K562 (cell line): Measurements from ENCODE around the gene RALGPS1. TPM values are rescaled to one million over a fixed set of nuclear protein-coding genes. Genes with fewer than 3 reads are reported as not detected.

Source experiments
- ATAC-seq: fragments of 200-7000 bp; cut with Tn5 transposase; 3 replicates; pipeline ENCODE4 v1.9.1; 2020; ENCODE audit warnings: moderate library complexity
- BruUV-seq: library from RNA; stranded (reverse); fragments of 400-500 nt; replicated peaks from 2 replicates; lab custom pipeline; 2021; lab: Mats Ljungman, UMichigan
- CTCF ChIA-PET: fragments of 300-600 bp; formaldehyde crosslinking; extraction: SDS; loops from one replicate; lab custom pipeline; 2021; ENCODE audit warnings: low intra/inter-chr PET ratio; lab: Yijun Ruan, JAX
- POLR2A ChIA-PET: fragments of 300-600, 350-650 bp; sonication (Branson Sonifier 250); formaldehyde crosslinking; extraction: SDS; loops from one replicate; lab custom pipeline; 2021; ENCODE audit warnings: antibody characterized with exemption, inconsistent platforms; lab: Yijun Ruan, JAX
- DNase-seq, 4 experiments: peaks; one replicate each; pipeline versions ENCODE4 v3.0.0 to v3.0.0-alpha.2; 2011 to 2018; ENCODE audit warnings: low spot score in 3 of 4, mixed read lengths in 3 of 4; ENCODE audit errors: extremely low read depth in 1 of 4
- FAIRE-seq: peaks from 2 replicates; lab custom pipeline; 2011; peaks lifted over from hg19 to GRCh38; lab: Jason Lieb, UNC
- H2AFZ ChIP-seq: 2 replicates; pipeline ENCODE4 v1.6.0; 2011; ENCODE audit warnings: low read depth, low read length, control low read depth, inconsistent platforms
- H3K27ac ChIP-seq: fragments of 200-600 bp; 3 replicates; pipeline ENCODE4 v1.8.0; 2011; ENCODE audit warnings: low read depth, mild to moderate bottlenecking, control low read depth, inconsistent platforms, low read length, moderate library complexity, mixed read lengths; ENCODE audit errors: extremely low read depth
- H3K27me3 ChIP-seq, 2 experiments: fragments of 300-600 bp in 1 of 2; 2 replicates in 1 of 2; 3 replicates in 1 of 2; pipeline versions ENCODE4 v1.6.0 to v1.8.0; 2011; ENCODE audit warnings: inconsistent platforms in 2 of 2, low read length in 2 of 2, mild to moderate bottlenecking in 1 of 2, mixed read lengths in 1 of 2, moderate library complexity in 1 of 2; ENCODE audit not compliant: control insufficient read depth in 2 of 2, insufficient read depth in 2 of 2
- H3K36me3 ChIP-seq: fragments of 300-600 bp; 3 replicates; pipeline ENCODE4 v1.8.0; 2011; ENCODE audit warnings: mild to moderate bottlenecking, low read length, inconsistent platforms; ENCODE audit not compliant: control insufficient read depth, insufficient read depth
- H3K4me1 ChIP-seq, 2 experiments: fragments of 200-600 bp in 1 of 2; replicated peaks in 1 of 2; 2 replicates in 1 of 2; 3 replicates in 1 of 2; pipeline versions ENCODE4 v1.5.1 to v1.8.0; 2011; ENCODE audit warnings: inconsistent platforms in 2 of 2, low read length in 2 of 2, mild to moderate bottlenecking in 1 of 2, mixed read lengths in 1 of 2, moderate library complexity in 1 of 2; ENCODE audit not compliant: control insufficient read depth in 2 of 2, insufficient read depth in 2 of 2
- H3K4me2 ChIP-seq: 2 replicates; pipeline ENCODE4 v1.6.1; 2011; ENCODE audit warnings: low read length, control low read depth, inconsistent platforms, mixed read lengths; ENCODE audit not compliant: insufficient read depth
- H3K4me3 ChIP-seq: fragments of 200-600 bp; sonication (generic), shearing (Covaris generic); 2 replicates; pipeline ENCODE4 v1.5.1; 2016; ENCODE audit warnings: control low read depth, inconsistent platforms
- H3K79me2 ChIP-seq: fragments of 200-600 bp; 3 replicates; pipeline ENCODE4 v1.8.0; 2011; ENCODE audit warnings: low read length, inconsistent platforms; ENCODE audit not compliant: control insufficient read depth, insufficient read depth
- H3K9ac ChIP-seq, 2 experiments: 2 replicates each; pipeline versions ENCODE4 v1.6.0 to v1.6.1; 2011; ENCODE audit warnings: low read depth in 2 of 2, low read length in 2 of 2, control low read depth in 1 of 2, inconsistent platforms in 1 of 2, mild to moderate bottlenecking in 1 of 2, mixed read lengths in 1 of 2; ENCODE audit not compliant: insufficient read depth in 1 of 2
- H3K9me1 ChIP-seq: one replicate; pipeline ENCODE4 v1.6.0; 2011; ENCODE audit warnings: inconsistent platforms, mild to moderate bottlenecking, low read length, moderate library complexity; ENCODE audit not compliant: control insufficient read depth, insufficient read depth
- H3K9me3 ChIP-seq: replicated peaks from 2 replicates; pipeline ENCODE4 v1.5.1; 2011; ENCODE audit warnings: low read depth, low read length, inconsistent platforms; ENCODE audit not compliant: control insufficient read depth, insufficient read depth
- H4K20me1 ChIP-seq: replicated peaks from 2 replicates; pipeline ENCODE4 v1.6.1; 2011; ENCODE audit warnings: low read length, inconsistent platforms, mixed read lengths; ENCODE audit not compliant: control insufficient read depth, insufficient read depth
- ARNT ChIP-seq, 2 experiments: fragments of 450-650 bp; IDR thresholded peaks; 2 replicates each; pipeline ENCODE4 v1.6.1; 2016; ENCODE audit warnings: mild to moderate bottlenecking in 1 of 2
- BRF2 ChIP-seq: IDR thresholded peaks from 3 replicates; pipeline ENCODE4 v1.6.1; 2011; ENCODE audit warnings: borderline replicate concordance, mild to moderate bottlenecking; ENCODE audit not compliant: insufficient read length, insufficient read depth
- FUS ChIP-seq: fragments of 200-400 bp; formaldehyde crosslinking; optimal IDR thresholded peaks from 2 replicates; pipeline ENCODE3; 2017; ENCODE audit warnings: low read depth, low read length
- SIN3A ChIP-seq, 2 experiments: fragments of 150-350 bp in 1 of 2; IDR thresholded peaks; 2 replicates each; pipeline ENCODE4 v1.6.1; 2011 to 2016; ENCODE audit warnings: borderline replicate concordance in 2 of 2, low read depth in 2 of 2, low read length in 2 of 2, mild to moderate bottlenecking in 2 of 2, moderate library complexity in 2 of 2; ENCODE audit not compliant: control insufficient read depth in 1 of 2
- U2AF1 ChIP-seq: fragments of 200-400 bp; formaldehyde crosslinking; optimal IDR thresholded peaks from 2 replicates; pipeline ENCODE3; 2017; ENCODE audit warnings: mild to moderate bottlenecking, low read depth, low read length, moderate library complexity
- WHSC1 ChIP-seq: IDR thresholded peaks from one replicate; pipeline ENCODE4 v1.6.1; 2012; ENCODE audit warnings: low read length, control low read depth, inconsistent platforms
- XRCC4 ChIP-seq: IDR thresholded peaks from one replicate; pipeline ENCODE4 v1.6.1; 2011; ENCODE audit not compliant: insufficient read depth, insufficient read length; ENCODE audit errors: extremely low read depth
- ZBTB17 ChIP-seq: fragments of 450-650 bp; formaldehyde crosslinking; IDR thresholded peaks from 2 replicates; pipeline ENCODE4 v1.4.0; 2020; ENCODE audit warnings: mild to moderate bottlenecking
- ZC3H4 ChIP-seq: sonication (generic); formaldehyde crosslinking; IDR thresholded peaks from 2 replicates; pipeline ENCODE4 v1.9.0; 2021; ENCODE audit warnings: missing genetic modification reagents, borderline replicate concordance
- ZNF316 ChIP-seq: fragments of 450-650 bp; IDR thresholded peaks from 2 replicates; pipeline ENCODE4 v1.6.1; 2016
- ZSCAN29 ChIP-seq: fragments of 450-650 bp; IDR thresholded peaks from 2 replicates; pipeline ENCODE4 v1.6.1; 2017
- WGBS: fragments of 100-300 bp; shearing (Covaris generic); methylation state at CpG from one replicate; pipeline ENCODE4 v1.1.6; 2016; ENCODE audit warnings: low coverage, mixed read lengths; ENCODE audit not compliant: insufficient coverage; ENCODE audit errors: missing lambda C conversion rate; 5-methylcytosine and 5-hydroxymethylcytosine counted together
- in situ Hi-C: fragments of 300-500 bp; cut with MboI; formaldehyde crosslinking; loops from 4 replicates; pipeline ENCODE4 v1.15.0; 2018; ENCODE audit warnings: inconsistent platforms, mixed read lengths
- intact Hi-C: fragments of 100-400 bp; cut with micrococcal nuclease; formaldehyde crosslinking; loops from 2 replicates; pipeline ENCODE4 v1.14.2; 2022
- polyA plus RNA-seq, 8 experiments: library from polyadenylated mRNA; depleted of rRNA in 4 of 8; stranded (reverse) in 5 of 8; unstranded in 3 of 8; fragments of >200 nt; fragmentation: Nextera tagmentation in 2 of 8; fragmentation: Illumina TruSeq in 1 of 8; extraction: Ambion mirVana in 2 of 8; extraction: Trizol in 1 of 8; gene quantifications; 2 replicates each; pipeline versions ENCODE4 v1.2.1 to v1.2.3, GENCODE V29; 2011 to 2014; ENCODE audit warnings: inconsistent platforms in 1 of 8, missing spikeins in 1 of 8
- total RNA-seq, 7 experiments: library from RNA; depleted of rRNA in 6 of 7; stranded (reverse); fragments of >200 nt in 6 of 7; fragmentation: Illumina TruSeq in 2 of 7; extraction: Trizol in 2 of 7; gene quantifications; 2 replicates each; pipeline versions ENCODE4 v1.2.1 to v1.2.3, GENCODE V29; 2011 to 2021; ENCODE audit warnings: low replicate concordance in 1 of 7
- TF ChIP-seq, protein P1 (sequence below): fragments of 450-650 bp; IDR thresholded peaks from 2 replicates; pipeline ENCODE4 v1.6.1; 2016; ENCODE audit warnings: antibody characterized with exemption
- TF ChIP-seq, protein P2 (sequence below): fragments of 450-650 bp; formaldehyde crosslinking; IDR thresholded peaks from 2 replicates; pipeline ENCODE4 v1.4.0; 2020; ENCODE audit warnings: mild to moderate bottlenecking, moderate library complexity
- TF ChIP-seq, protein P3 (sequence below), 2 experiments: IDR thresholded peaks in 1 of 2; conservative IDR thresholded peaks in 1 of 2; 2 replicates each; pipeline ENCODE4 v1.6.1; 2016; ENCODE audit warnings: low read depth in 2 of 2, mild to moderate bottlenecking in 1 of 2, missing compliant biosample characterization in 1 of 2, missing genetic modification characterization in 1 of 2, moderate library complexity in 1 of 2

The RALGPS1 gene
- total and polyA plus RNA-seq, 9 of the 15 experiments (the other 6 are each of a cell fraction or from before 2014, with no cell fraction given), result 0.04 to 2.6 (median 1.5) TPM

GRCh38 chr9:127264462-127265219, 350.1 kb downstream of the RALGPS1 start, which contains the start of gene GARNL3:
GARNL3 (plus strand) TSS chr9:127264774; CDS start chr9:127264878, 104 bp downstream.
- ChIA-PET POLR2A (interaction anchor here (1.5 to 2.2 kb wide), 3 partner anchors 8 to 16 kb away, joined by 3 to 6 read pairs (median 4); no protein-coding TSS in a partner anchor), CTCF (no interaction called here)
- no peaks in the 10 kb centered on the region for H3K9me3 ChIP-seq
- no peak within 1 kb of the TSS for H3K27ac ChIP-seq
- no peaks in the 10 kb centered on the region for H3K36me3 ChIP-seq
- no TSS peak for BruUV-seq
- no peak within 1 kb of the TSS for H3K4me2 ChIP-seq
- H3K4me3 ChIP-seq, result no peak within 1 kb of the TSS
- intact Hi-C loops, result no loop called here
- H3K4me1 ChIP-seq, result no peaks in the 10 kb centered on the region
- H2AFZ ChIP-seq, result no peak within 1 kb of the TSS
- no peak within 1 kb of the TSS for H3K9ac ChIP-seq
- no peaks in the 10 kb centered on the region for H4K20me1 ChIP-seq
- peaks cover 3 to 20% of the 10 kb centered on the region in 2 experiments; a peak in 2 of 5 replicates for H3K27me3 ChIP-seq
- no peak for TF ChIP-seq XRCC4
- TF ChIP-seq, protein P1, sequence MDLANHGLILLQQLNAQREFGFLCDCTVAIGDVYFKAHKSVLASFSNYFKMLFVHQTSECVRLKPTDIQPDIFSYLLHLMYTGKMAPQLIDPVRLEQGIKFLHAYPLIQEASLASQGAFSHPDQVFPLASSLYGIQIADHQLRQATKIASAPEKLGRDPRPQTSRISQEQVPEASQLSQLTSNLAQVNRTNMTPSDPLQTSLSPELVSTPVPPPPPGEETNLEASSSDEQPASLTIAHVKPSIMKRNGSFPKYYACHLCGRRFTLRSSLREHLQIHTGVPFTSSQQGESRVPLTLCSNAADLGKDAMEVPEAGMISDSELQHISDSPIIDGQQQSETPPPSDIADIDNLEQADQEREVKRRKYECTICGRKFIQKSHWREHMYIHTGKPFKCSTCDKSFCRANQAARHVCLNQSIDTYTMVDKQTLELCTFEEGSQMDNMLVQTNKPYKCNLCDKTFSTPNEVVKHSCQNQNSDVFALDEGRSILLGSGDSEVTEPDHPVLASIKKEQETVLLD, result no peak
- no peak for TF ChIP-seq ZC3H4 (CRISPR knock-in tag)
- TF ChIP-seq U2AF1, result no peak
- TF ChIP-seq, protein P2, sequence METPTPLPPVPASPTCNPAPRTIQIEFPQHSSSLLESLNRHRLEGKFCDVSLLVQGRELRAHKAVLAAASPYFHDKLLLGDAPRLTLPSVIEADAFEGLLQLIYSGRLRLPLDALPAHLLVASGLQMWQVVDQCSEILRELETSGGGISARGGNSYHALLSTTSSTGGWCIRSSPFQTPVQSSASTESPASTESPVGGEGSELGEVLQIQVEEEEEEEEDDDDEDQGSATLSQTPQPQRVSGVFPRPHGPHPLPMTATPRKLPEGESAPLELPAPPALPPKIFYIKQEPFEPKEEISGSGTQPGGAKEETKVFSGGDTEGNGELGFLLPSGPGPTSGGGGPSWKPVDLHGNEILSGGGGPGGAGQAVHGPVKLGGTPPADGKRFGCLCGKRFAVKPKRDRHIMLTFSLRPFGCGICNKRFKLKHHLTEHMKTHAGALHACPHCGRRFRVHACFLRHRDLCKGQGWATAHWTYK (CRISPR knock-in tag), result no peak
- TF ChIP-seq BRF2, result no peak
- TF ChIP-seq ARNT (IDR thresholded peaks at IDR 0.05), result no peak
- no peak for TF ChIP-seq FUS
- TF ChIP-seq ZSCAN29, result no peak
- TF ChIP-seq WHSC1, result no peak
- no peak for TF ChIP-seq ZNF316
- TF ChIP-seq SIN3A (IDR thresholded peaks at IDR 0.05; ENCODE audit: borderline replicate concordance in 2 of 2, control insufficient read depth in 1 of 2, low read depth in 2 of 2, low read length in 2 of 2), result no peak
- TF ChIP-seq ZBTB17 (CRISPR knock-in tag), result no peak
- TF ChIP-seq, protein P3, sequence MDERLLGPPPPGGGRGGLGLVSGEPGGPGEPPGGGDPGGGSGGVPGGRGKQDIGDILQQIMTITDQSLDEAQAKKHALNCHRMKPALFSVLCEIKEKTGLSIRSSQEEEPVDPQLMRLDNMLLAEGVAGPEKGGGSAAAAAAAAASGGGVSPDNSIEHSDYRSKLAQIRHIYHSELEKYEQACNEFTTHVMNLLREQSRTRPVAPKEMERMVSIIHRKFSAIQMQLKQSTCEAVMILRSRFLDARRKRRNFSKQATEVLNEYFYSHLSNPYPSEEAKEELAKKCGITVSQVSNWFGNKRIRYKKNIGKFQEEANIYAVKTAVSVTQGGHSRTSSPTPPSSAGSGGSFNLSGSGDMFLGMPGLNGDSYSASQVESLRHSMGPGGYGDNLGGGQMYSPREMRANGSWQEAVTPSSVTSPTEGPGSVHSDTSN (CRISPR knock-in tag; IDR thresholded peaks at IDR 0.05; ENCODE audit: low read depth), result no peak
- TF ChIP-seq, protein P3 (tag; conservative IDR thresholded peaks at IDR 0.05; ENCODE audit: low read depth), result no peak
- TF ChIP-seq, all 486 proteins: peak for 0
- ATAC-seq (no peak), FAIRE-seq (no peak), DNase-seq (no peak)
- WGBS, result 3% methylated on average over 8 of the region's 8 CpGs
- in situ Hi-C loops, result no loop called here
- no peaks in the 10 kb centered on the region for H3K79me2 ChIP-seq
- H3K9me1 ChIP-seq, result no peaks in the 10 kb centered on the region
